ENCODE results near the gene AZGP1.
"Not testable (repeated sequence)": the region's sequence is repeated elsewhere in the genome, so short reads cannot be mapped to it uniquely, and the experiment has no call there.

The AZGP1 gene

GRCh38 chr7:99949645-99950228 lies 26.1 kb downstream of the AZGP1 start:
- DNase-seq: peak; percentile 11

GRCh38 chr7:99947608-99948007 lies 28.2 kb downstream of the AZGP1 start:
- DNase-seq: no peak

GRCh38 chr7:99944497-99945070 lies 31.2 kb downstream of the AZGP1 start:
- no peak for DNase-seq

GRCh38 chr7:99943641-99944496 lies 32.0 kb downstream of the AZGP1 start:
- DNase-seq: no peak

GRCh38 chr7:99938296-99938695 lies 37.5 kb downstream of the AZGP1 start:
- DNase-seq: no peak

GRCh38 chr7:99935009-99935408 lies 40.8 kb downstream of the AZGP1 start:
- DNase-seq: not testable (repeated sequence)

- DNase-seq: no peak
Observed at GRCh38 chr7:99930376-99930775, 45.5 kb downstream of the AZGP1 start.

GRCh38 chr7:99929730-99930053 lies 46.1 kb downstream of the AZGP1 start:
- no peak for DNase-seq

GRCh38 chr7:99928994-99929729 lies 46.7 kb downstream of the AZGP1 start, which contains the start of gene GJC3:
Gene GJC3, minus strand, starts transcription at chr7:99929620. Its CDS starts 0 bp downstream, at chr7:99929620.
- peak; percentile 74 for DNase-seq

- DNase-seq: no peak
Observed at GRCh38 chr7:99928188-99928587, 47.6 kb downstream of the AZGP1 start.

- no peak for DNase-seq
Observed at GRCh38 chr7:99927536-99927935, 48.3 kb downstream of the AZGP1 start.

- no peak for DNase-seq
Observed at GRCh38 chr7:99926321-99926720, 49.5 kb downstream of the AZGP1 start.

GRCh38 chr7:99923200-99923599 lies 52.6 kb downstream of the AZGP1 start:
- DNase-seq: no peak

GRCh38 chr7:99920149-99920548 lies 55.7 kb downstream of the AZGP1 start:
- no peak for DNase-seq

GRCh38 chr7:99919814-99920112 lies 56.1 kb downstream of the AZGP1 start:
- DNase-seq: no peak

GRCh38 chr7:99918959-99919813 lies 56.6 kb downstream of the AZGP1 start, which contains the start of gene TRIM4:
Gene TRIM4, minus strand, starts transcription at chr7:99919530. Its CDS starts 129 bp downstream, at chr7:99919401.
- peak; percentile 83 for DNase-seq
